Measurements from ENCODE around the gene ZC3H12A. TPM values are rescaled to one million over a fixed set of nuclear protein-coding genes. Genes with fewer than 3 reads are reported as not detected.

The ZC3H12A gene
- total and polyA plus RNA-seq, 2 of the 8 experiments (the other 6 are each of a cell fraction or from before 2014, with no cell fraction given): 7.4 to 10.0 TPM

DNA sequence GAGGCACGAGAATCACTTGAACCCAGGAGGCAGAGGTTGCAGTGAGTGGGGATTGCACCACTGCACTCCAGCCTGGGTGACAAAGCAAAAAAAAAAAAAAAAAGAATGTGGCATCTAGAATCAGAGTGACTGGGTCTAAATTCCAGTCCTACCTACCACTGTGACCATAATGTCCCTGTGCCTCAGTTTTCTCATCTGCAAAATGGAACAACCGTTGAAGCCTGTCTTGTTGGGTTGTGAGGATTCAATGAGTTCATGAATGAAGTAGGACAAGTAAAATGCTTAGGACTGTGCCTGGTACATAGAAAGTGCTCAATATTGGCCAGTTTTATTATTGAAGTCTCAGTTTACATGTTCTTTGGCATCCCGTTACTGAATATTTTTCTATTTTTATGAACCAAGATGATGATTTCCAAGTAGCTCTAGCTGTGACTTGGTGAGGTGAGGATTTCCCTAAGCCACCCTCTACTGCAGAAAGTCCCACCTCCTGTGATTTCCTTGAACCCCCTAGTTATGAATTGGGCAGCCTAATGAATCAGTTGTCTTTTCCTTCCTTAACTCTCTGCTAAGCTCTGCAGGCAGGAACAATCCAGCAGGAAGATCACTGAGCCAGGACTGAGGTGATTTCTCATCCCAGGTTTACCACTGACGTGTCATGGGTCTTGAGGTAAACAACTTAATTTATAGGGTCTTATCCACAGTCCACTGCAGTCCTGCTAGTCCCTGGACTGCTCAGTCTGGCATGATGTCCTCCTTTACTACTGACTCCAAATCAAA is 59.1 kb downstream of the ZC3H12A start (continued):
- TF ChIP-seq RBBP5 (IDR thresholded peaks at IDR 0.05; ENCODE audit: borderline replicate concordance, low read depth, low read length) (no peak), NANOG (IDR thresholded peaks at IDR 0.05; ENCODE audit: insufficient read depth, low read depth, low read length, poor library complexity, severe bottlenecking) (no peak)

Small RNA genes lying within 50 kb of the gene (microRNA-seq; reads per million reads assigned to microRNA genes)
- gene MIR5581 (ENCODE audit: borderline microRNAs expressed in 2 of 2, borderline number of aligned reads in 2 of 2, borderline replicate concordance in 1 of 2) (0.20 to 0.23 reads per million in 2 experiments), gene MIR6732 (ENCODE audit: borderline microRNAs expressed in 2 of 2, borderline number of aligned reads in 2 of 2, borderline replicate concordance in 1 of 2) (0 to 0.20 reads per million in 2 experiments)

Small RNA genes lying within 50 kb of the gene (small RNA-seq; reads per million reads assigned to genes)
- 1.5 reads per million for gene MIR5581 (ENCODE audit: insufficient read depth)

Other genes starting within 250 kb of the ZC3H12A start
- gene MEAF6, start 40.2 kb downstream of the ZC3H12A start, total RNA-seq (2021; fragmentation: NEBNext Ultra II Directional; extraction: Animal tissue kit (Norgen Biotek cat#: 25700)): 36.9 and 38.8 TPM in 2 replicates
- 12.7 and 23.0 TPM in 2 replicates for gene MEAF6, start 40.2 kb downstream of the ZC3H12A start, polyA plus RNA-seq (2011; rRNA removed)
- 14.8 and 15.7 TPM in 2 replicates for gene SNIP1, start 79.7 kb downstream of the ZC3H12A start, total RNA-seq (2021; fragmentation: NEBNext Ultra II Directional; extraction: Animal tissue kit (Norgen Biotek cat#: 25700))
- gene SNIP1, start 79.7 kb downstream of the ZC3H12A start, polyA plus RNA-seq (2011; rRNA removed): 3.7 and 6.3 TPM in 2 replicates
- gene DNALI1, start 82.4 kb downstream of the ZC3H12A start, total RNA-seq (2021; fragmentation: NEBNext Ultra II Directional; extraction: Animal tissue kit (Norgen Biotek cat#: 25700)): 9.5 and 11.3 TPM in 2 replicates
- 8.9 and 10.9 TPM in 2 replicates for gene DNALI1, start 82.4 kb downstream of the ZC3H12A start, polyA plus RNA-seq (2011; rRNA removed)
- gene GNL2, start 121.4 kb downstream of the ZC3H12A start, total RNA-seq (2021; fragmentation: NEBNext Ultra II Directional; extraction: Animal tissue kit (Norgen Biotek cat#: 25700)): 88.3 and 95.6 TPM in 2 replicates
- gene GNL2, start 121.4 kb downstream of the ZC3H12A start, polyA plus RNA-seq (2011; rRNA removed): 14.0 and 22.2 TPM in 2 replicates
- gene RSPO1, start 160.3 kb downstream of the ZC3H12A start, total RNA-seq (2021; fragmentation: NEBNext Ultra II Directional; extraction: Animal tissue kit (Norgen Biotek cat#: 25700)): 0.21 TPM in 1 of 2 replicates, not detected in the other
- 0.28 and 0.39 TPM in 2 replicates for gene RSPO1, start 160.3 kb downstream of the ZC3H12A start, polyA plus RNA-seq (2011; rRNA removed)
- 41.6 and 43.9 TPM in 2 replicates for gene CDCA8, start 217.9 kb downstream of the ZC3H12A start, total RNA-seq (2021; fragmentation: NEBNext Ultra II Directional; extraction: Animal tissue kit (Norgen Biotek cat#: 25700))
- gene CDCA8, start 217.9 kb downstream of the ZC3H12A start, polyA plus RNA-seq (2011; rRNA removed): 37.8 and 46.2 TPM in 2 replicates

Data from H1 (cell line).